ENCODE results near the gene ADPRHL1.

ADPRHL1 gene

GRCh38 chr13:113353254-113353653 is 100.0 kb downstream of the ADPRHL1 start:
- TF ChIP-seq CTCF (IDR thresholded peaks at IDR 0.05; ENCODE audit: low read depth, low read length) (no peak), EZH2phosphoT487 (IDR thresholded peaks at IDR 0.05; ENCODE audit: low read depth) (no peak)
- Histone ChIP-seq H3K36me3 (replicated peaks; ENCODE audit: low read depth, low read length) (no peaks in the 10 kb centered on the region), H3K4me3 (ENCODE audit: low read length) (no peak overlapping the region), H3K9me3 (ENCODE audit: insufficient read depth, low read length) (no peaks in the 10 kb centered on the region), H4K20me1 (ENCODE audit: insufficient read depth, low read length) (no peaks in the 10 kb centered on the region), H3K79me2 (ENCODE audit: low read length) (no peaks in the 10 kb centered on the region), H3K4me1 (ENCODE audit: low read length) (no peaks in the 10 kb centered on the region), H3K4me2 (ENCODE audit: low read length) (no peak overlapping the region), H3K9ac (ENCODE audit: low read length) (no peak overlapping the region), H3K27ac (ENCODE audit: low read length) (no peak overlapping the region), H3K27me3 (ENCODE audit: low read depth, low read length) (peaks cover 1% of the 10 kb centered on the region; the same call in 1 of the 2 replicates), H2AFZ (ENCODE audit: low read depth, low read length) (no peak overlapping the region)

DNA sequence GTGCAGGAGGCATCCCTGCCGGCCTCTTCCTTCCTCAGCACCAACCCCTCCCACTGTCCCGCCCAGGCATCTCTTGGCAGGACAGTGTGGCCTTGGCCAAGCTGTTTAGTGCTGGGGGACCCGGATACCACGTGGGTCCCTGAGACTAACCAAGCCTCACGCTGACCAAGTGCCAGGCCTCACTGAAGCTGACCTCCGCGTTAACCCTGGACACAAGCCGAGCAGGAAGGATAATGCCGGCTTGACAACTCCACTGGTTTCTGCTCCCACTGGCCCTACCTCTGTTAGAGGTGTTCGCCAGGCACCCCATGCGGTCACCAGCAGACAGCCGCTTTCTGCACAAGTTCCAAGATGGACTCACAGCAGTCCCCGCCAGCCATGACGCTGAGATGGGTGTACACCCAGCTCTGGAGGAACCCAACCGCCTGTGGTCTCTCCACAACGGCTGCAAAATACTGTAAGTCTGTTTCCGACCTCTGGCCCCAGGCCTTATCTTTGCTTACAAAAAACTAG is 101.7 kb downstream of the ADPRHL1 start:
- no peak overlapping the region for H3K9ac ChIP-seq (ENCODE audit: low read length)
- H4K20me1 ChIP-seq (ENCODE audit: insufficient read depth, low read length) = no peaks in the 10 kb centered on the region
- no peaks in the 10 kb centered on the region for H3K36me3 ChIP-seq (replicated peaks; ENCODE audit: low read depth, low read length)
- H3K79me2 ChIP-seq (ENCODE audit: low read length) = no peaks in the 10 kb centered on the region
- H3K4me3 ChIP-seq (ENCODE audit: low read length) = no peak overlapping the region
- TF ChIP-seq CTCF (IDR thresholded peaks at IDR 0.05; ENCODE audit: low read depth, low read length) (no peak), EZH2phosphoT487 (IDR thresholded peaks at IDR 0.05; ENCODE audit: low read depth) (no peak)
- H2AFZ ChIP-seq (ENCODE audit: low read depth, low read length) = no peak overlapping the region
- H3K9me3 ChIP-seq (ENCODE audit: insufficient read depth, low read length) = no peaks in the 10 kb centered on the region
- H3K4me1 ChIP-seq (ENCODE audit: low read length) = no peaks in the 10 kb centered on the region
- H3K27me3 ChIP-seq (ENCODE audit: low read depth, low read length) = no peaks in the 10 kb centered on the region
- H3K27ac ChIP-seq (ENCODE audit: low read length) = no peak overlapping the region
- H3K4me2 ChIP-seq (ENCODE audit: low read length) = no peak overlapping the region

- no peak overlapping the region for H3K9ac ChIP-seq (ENCODE audit: low read length)
- H3K4me2 ChIP-seq (ENCODE audit: low read length) = no peak overlapping the region
- no peaks in the 10 kb centered on the region for H3K36me3 ChIP-seq (replicated peaks; ENCODE audit: low read depth, low read length)
- no peaks in the 10 kb centered on the region for H3K79me2 ChIP-seq (ENCODE audit: low read length)
- no peak overlapping the region for H3K27ac ChIP-seq (ENCODE audit: low read length)
- no peak overlapping the region for H2AFZ ChIP-seq (ENCODE audit: low read depth, low read length)
- H3K4me3 ChIP-seq (ENCODE audit: low read length) = no peak overlapping the region
- H3K27me3 ChIP-seq (ENCODE audit: low read depth, low read length) = no peaks in the 10 kb centered on the region
- no peaks in the 10 kb centered on the region for H3K9me3 ChIP-seq (ENCODE audit: insufficient read depth, low read length)
- no peaks in the 10 kb centered on the region for H3K4me1 ChIP-seq (ENCODE audit: low read length)
- no peak for TF ChIP-seq EZH2phosphoT487 (IDR thresholded peaks at IDR 0.05; ENCODE audit: low read depth)
- no peak for TF ChIP-seq CTCF (IDR thresholded peaks at IDR 0.05; ENCODE audit: low read depth, low read length)
- H4K20me1 ChIP-seq (ENCODE audit: insufficient read depth, low read length) = no peaks in the 10 kb centered on the region
Observed at GRCh38 chr13:113350938-113351335, 102.4 kb downstream of the ADPRHL1 start.

- Histone ChIP-seq H4K20me1 (ENCODE audit: insufficient read depth, low read length) (no peaks in the 10 kb centered on the region), H2AFZ (ENCODE audit: low read depth, low read length) (no peak overlapping the region), H3K9me3 (ENCODE audit: insufficient read depth, low read length) (no peaks in the 10 kb centered on the region), H3K79me2 (ENCODE audit: low read length) (no peaks in the 10 kb centered on the region), H3K4me3 (ENCODE audit: low read length) (no peak overlapping the region), H3K27me3 (ENCODE audit: low read depth, low read length) (no peaks in the 10 kb centered on the region), H3K27ac (ENCODE audit: low read length) (no peak overlapping the region), H3K4me1 (ENCODE audit: low read length) (no peaks in the 10 kb centered on the region), H3K36me3 (replicated peaks; ENCODE audit: low read depth, low read length) (no peaks in the 10 kb centered on the region), H3K4me2 (ENCODE audit: low read length) (no peak overlapping the region), H3K9ac (ENCODE audit: low read length) (no peak overlapping the region)
- TF ChIP-seq EZH2phosphoT487 (IDR thresholded peaks at IDR 0.05; ENCODE audit: low read depth) = no peak
- no peak for TF ChIP-seq CTCF (IDR thresholded peaks at IDR 0.05; ENCODE audit: low read depth, low read length)
Observed at GRCh38 chr13:113350065-113350937, 103.0 kb downstream of the ADPRHL1 start.
